CMK (cell line): ENCODE data around the gene ASIC3.

Experiments
- DNase-seq: peaks from one replicate; pipeline ENCODE4 v3.0.0-alpha.2; 2010; ENCODE audit warnings: low read depth

ASIC3 gene

DNA sequence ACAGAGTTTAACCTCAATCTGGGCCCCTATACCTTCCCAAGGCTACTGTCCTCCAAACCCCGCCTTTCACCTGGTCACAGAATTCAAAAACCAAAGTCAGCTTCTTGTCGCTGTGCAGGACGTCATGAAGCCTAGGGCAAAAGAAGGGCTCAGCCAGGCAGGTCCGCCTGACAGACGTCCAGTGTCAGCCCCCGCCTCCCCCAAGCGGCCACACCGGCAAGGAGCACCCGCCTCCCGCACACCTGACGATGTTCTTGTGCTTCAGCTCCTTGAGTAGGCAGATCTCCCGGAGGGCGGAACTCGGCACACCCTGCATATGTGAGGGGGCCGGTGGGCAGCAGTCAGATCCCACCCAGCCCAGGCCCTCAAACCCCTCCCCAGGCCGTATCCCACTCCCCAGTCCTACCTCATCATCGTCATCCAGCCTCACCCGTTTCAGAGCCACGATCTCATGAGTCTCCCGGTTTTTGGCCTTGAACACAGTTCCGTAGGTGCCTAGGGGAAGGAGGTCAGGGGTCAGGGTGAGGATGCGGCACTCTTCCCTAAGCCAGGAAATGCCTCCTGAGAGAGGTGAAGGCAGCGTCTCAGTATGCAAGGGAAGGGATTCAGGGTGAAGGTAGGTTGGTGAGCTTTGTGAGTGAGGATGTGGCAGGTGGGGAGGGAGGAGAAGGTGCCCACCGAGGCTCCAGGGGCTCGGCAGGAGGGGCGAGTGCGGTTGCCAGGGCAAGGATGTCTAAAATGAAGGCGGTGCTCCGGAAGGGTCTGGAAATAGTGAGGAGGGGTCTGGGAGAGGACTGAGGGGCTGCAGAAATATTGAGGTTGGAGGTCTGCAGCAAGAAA is 8.6 kb downstream of the ASIC3 start:
- no peak for DNase-seq

DNA sequence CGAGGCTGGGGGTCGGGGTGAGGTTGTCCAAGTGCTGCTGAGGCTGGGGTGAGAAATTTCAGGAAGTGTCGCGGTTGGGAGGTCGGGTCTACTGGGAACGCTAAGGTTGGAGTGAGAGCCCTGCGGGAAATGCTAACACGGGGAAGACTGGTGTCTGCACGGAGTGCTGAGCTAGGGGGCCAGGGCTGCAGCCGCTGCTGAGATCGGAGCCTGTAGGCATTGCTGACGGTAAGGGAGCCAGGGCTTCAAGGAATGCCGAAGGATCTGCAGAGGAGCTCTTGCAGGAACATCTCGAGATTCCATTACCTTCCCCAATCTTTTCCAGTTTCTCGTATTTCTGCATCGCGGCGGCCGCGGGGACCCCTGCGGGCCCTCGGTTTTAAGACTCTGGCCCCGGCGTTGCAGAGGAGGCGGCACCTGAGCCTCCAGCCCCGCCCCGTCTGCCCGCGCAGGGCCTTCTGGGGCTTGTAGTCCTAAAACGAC is 9.2 kb downstream of the ASIC3 start, which contains the start of gene CDK5:
CDK5 (minus strand) TSS at position 392 of the 483 bp plus-strand sequence; CDS start at position 343, 49 bp downstream.
- DNase-seq = no peak

DNA sequence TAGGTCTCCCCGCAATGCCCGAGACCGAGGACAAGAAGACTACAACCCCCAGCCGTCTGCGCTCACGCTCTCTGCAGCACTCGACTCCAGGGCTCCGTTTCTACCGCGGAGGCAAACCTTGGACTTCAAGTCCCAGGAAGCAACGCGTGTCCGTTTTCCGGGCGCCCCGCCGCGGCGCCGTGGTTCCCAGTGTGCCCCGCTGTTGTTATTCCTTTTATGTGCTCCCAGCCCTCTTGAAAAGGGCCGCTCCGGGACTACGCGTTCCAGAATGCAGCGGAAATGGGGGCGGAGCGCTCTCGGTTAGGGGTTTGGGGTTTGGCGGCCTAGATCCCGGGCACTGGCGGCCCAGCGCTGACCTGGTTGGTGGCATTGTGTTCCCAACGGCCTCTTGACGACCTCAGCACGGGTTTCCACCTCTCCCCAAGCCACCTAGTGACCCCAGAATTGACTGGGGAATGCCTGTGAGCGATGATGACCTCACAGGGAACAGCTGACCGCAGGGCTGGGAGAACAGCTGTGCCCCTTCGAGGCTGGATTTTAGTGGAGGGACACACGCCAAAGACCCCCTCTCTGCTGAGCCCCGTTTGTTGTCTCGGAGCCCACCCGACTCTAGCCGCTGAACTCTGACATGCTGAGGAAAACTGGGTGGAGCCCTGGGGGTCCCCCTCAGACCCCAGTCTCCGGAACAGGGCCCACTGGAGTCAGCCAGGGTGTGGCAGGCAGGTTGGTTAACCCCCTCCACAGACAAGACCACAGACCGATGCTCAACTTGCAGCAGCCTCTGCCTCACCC is 9.9 kb downstream of the ASIC3 start:
- peak; percentile 98 for DNase-seq

DNA sequence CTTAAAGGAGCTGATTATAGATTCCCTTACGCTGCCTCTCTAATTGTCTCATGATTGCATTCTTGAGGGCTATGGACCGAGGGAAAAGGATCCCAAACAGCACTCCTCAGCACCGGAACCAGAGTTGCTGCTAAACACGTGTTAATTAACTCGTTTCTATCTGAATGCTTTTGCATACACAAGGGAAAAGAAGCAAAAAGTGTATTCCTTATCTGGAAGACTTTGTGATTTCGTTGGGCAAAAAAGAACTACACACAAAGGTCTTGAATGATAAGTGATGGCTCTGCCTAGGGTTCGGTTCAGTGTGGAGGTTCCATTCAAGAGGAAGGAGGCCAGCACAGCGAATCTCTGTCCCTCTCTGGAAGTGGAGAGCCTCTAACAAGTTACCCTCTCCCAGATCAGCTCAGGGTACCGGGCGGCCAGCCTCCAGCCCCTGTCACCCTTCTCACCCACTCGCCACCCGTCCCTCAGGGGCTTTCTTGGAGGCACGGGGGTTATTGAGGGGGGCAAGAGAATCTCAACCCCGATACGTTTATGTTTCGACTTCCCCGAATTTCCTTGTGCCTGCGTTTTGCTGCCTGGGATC is 10.5 kb downstream of the ASIC3 start:
- no peak for DNase-seq

DNA sequence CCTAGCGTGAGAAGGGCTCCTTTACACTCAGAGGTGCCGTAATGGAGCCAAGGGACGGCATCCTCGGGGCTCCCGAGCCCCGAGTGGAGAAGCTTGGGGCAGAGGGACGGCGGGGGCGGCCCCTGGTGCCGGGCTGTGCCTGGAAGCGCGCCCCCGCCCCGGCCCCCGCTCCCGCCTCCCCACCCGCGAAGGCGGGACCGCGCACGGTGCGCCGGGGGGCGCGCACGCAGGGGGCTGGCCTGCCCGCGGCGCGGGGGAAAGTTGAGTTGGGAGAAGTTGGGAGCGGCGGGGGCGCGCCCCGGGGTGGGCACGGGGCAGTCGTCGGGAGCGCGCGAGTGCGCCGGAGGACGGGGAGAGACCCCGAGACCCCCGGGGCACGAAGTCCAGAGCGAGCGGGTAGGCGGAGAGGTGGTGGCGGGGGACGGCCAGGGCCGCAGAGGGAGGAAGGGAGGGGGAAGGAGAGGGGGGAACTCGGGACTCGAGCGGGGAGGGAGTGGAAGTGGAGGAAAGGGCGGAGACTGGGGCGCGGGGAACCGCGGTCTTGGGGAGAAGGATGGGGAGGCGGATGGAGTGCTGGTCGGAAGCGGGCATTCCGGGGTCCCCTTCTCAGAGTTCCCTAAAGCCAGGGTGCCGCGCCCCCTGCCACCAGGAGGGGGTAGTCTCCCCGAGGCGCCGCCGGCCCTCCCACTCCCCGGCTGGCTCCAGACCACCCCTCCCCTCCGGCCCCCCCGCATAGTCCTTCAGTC is 11.2 kb downstream of the ASIC3 start, which contains the start of gene SLC4A2:
SLC4A2 (plus strand) TSS at position 223 of the 746 bp plus-strand sequence. CDS start 2,399 bp downstream, outside the sequence.
- no peak for DNase-seq

DNA sequence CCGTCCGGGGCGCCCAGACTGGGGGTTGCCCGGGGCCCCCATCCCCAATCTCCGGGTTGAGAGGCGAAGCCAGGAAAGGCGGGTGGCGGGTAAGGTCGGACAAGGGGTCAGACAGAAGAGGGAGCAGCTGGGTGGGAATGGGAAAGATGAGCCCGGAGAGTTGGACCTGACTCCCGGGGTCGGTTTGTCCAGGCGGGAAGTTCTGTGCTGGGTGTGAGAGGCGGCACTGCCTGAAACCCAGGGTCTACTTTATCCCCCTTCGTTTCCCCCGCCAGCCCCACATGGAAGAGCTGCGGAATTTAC is 11.7 kb downstream of the ASIC3 start:
- DNase-seq = no peak

DNA sequence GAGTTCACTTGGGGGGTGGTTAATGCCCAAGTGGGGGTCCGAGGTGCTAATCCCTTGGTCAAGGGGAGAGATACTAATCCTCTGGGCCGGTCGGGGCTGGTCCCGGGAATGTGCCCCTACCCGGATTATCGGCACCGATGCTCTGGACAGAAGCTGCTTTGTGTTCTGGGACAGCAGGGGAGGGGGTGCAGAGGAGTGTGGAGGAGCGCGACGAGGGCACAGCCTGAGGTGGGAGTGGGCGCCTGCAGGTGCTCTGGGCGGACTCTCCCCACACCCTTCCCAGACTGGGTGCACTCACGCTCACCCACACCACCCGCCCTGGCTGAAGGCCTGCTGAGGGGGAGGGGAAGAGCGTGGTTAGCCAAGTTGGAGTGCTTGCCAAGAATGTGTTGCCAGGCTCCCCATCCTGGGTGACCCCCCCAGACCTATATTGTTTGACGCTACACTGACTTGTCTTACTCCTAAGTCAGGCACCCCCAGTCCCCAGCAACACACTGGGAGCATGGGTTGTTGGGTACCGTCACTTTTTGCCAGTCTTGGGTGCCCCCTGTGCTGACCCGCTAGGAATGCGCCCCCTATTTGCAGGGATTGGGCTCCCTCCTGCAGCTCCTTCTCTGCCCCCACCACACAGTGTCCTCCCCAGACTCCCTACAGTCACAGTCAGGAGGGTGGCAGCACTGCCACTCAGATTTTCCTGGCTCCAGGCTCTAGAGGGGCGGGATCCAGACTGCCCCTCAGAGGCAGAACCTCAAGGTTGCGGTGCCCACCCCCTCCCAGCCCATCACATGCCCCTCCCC is 12.3 kb downstream of the ASIC3 start:
- DNase-seq = no peak

DNA sequence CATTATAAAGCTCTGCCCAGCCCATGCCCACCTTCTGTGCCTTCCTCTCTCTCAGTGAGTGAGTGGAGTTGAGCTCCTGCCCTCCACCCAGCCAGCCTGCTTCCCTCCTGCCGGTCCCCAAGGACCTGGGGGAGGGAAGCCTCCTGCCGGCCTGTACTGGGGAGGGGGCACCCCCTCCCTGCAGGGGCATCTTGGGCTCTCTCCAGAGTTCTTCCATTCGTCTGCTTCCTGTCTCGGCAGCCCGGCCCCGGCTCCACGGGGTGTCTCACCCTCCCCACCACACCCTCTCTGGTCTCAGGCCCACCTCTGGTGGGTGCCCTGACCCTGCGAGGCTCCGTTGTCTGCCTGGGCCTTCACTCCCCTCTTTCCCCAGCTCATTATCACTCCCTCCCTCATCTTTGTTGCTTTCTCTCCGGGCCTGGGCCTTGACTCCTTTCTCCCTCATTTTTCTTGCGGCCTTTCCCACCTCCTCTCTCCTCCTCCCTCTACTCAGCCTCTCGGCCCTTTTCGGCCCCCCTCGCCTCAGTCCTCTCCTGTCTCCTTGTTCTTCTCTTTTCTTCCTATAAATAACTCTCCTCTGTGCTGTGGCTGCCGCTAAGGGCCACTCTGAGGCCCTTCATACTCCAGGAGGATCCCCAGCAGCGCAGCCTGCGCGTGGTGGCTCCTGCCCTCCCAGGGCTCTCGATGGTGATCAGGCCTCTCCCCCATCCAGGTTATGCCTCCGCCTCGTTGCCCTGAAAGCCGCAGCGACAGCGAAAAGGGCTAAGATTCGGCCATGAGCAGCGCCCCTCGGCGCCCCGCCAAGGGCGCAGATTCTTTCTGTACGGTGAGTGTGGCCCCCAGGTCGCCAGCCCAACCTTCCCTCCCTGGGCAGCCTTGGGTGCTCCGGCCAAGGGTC is 13.1 kb downstream of the ASIC3 start:
- DNase-seq = no peak

DNA sequence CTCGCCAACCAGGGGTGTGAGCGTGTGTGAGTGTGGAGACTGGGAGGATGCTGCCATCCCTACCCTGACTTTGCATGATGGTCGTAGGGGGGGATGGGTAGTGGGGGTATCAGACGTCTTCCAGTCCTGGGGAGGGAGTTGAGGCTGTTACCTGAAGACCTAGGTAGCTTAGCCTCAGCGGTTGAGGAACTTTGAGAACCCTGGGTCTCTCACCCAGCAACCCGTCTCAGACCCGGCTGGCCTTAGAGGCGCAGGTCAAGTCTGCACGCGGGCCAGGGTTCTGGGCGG is 13.7 kb downstream of the ASIC3 start:
- DNase-seq = no peak

DNA sequence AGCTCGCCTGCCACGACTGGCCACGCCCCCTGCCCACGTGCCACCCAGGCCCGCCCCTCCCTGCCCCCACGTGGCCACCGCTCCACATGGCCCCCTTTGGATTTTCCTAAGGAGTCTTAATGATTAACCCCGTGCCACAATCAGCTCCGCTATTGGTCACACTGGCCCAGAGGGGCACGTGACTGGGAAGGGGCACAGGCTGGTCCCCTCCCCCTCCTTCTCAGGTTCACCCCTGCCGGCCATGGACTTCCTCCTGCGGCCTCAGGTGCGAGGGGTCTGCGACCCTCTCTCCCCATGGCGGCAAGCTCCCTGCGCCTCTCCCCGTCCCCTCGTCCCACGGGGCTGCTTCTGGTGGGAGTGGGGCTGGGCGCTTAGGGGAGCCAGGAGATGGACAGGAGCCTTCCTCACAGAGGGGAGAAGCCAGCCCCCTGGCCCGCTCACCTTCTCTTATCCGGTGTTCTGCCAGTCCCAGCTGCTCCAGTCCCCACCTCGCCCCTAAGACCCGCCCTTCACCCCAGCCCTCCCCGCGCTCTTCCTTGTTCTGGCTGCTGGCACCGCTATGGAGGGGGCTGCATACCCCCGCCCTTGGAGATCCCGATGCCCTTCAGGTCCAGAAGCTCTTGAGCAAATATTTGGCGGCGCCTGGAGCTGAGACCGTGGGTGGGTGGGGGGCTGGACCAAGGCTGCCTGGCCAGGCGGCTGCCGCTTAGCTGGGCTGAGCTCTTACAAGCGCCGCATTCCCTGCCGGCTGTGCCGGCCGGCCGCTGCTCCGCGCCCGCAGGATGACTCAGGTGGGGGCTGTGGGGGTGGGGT is 14.3 kb downstream of the ASIC3 start:
- no peak for DNase-seq

DNA sequence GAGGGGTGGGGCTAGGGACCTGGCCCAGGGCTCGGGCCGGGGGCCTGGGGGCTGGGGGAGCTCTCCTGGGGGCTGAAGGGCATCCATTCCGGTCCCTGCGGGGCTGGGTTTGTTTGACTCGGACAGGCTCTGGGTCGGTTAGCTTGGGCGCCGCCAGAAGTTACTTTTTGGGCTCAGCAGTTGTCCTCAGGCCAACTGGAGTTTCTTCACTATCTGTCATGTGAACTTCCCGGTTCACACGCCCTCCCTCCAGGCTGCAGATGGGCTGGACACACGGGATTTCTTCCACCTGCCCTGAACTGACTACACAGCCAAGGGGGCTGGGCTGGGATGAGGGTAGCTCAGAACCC is 14.9 kb downstream of the ASIC3 start:
- DNase-seq = no peak

DNA sequence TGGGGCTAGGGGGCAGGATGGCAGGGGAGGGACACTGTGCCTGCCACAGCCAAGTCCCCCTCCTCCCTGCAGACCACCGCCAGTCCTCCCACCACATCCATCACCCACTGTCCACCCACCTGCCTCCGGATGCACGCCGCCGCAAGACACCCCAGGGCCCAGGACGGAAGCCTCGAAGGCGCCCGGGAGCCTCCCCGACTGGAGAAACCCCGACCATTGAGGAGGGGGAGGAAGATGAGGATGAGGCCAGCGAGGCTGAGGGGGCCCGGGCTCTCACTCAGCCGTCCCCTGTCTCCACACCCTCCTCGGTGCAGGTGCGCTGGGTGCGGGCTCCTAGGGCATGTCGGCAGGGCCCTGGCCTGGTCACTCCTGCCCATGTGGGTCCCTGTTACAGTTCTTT is 16.1 kb downstream of the ASIC3 start:
- no peak for DNase-seq

DNA sequence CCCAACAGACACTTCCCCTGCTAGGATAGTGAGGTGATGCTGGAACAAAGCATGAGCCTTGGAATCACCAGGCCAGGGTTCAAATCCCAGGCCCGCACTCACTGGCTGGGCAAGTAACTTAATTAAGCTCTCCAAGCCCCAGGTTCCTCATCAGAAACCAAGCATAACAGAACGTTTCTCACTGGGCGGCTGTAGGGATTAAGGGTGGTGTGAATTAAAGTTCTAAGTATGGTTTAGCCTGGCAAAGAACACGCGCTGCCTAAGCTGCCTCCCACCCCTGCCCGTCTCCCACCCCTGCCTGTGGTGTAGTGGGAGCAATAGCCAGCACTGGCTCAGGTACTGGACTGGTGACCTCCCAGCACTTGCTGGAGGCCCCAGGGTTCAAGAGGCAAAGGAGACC is 16.7 kb downstream of the ASIC3 start:
- DNase-seq = no peak

DNA sequence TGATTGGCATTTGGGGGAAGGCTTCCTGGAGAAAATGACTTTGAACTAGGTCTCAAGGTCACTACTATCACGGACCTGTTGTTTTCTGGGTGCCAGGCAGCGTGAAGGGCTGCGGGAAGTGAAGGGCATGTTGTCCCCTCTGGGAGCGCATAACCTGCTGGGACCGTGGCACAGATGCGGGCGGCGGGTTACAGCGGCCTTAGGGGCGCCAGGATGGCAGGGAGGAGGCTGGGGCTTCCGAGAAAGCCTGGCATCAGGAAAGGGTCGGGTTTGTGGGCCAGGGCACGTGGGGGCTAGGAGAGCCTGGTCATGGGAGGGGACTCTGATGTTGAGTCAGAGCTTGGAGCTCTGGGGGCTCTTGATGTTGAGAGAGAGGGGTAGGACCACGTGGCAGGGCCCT is 17.2 kb downstream of the ASIC3 start:
- no peak for DNase-seq

DNA sequence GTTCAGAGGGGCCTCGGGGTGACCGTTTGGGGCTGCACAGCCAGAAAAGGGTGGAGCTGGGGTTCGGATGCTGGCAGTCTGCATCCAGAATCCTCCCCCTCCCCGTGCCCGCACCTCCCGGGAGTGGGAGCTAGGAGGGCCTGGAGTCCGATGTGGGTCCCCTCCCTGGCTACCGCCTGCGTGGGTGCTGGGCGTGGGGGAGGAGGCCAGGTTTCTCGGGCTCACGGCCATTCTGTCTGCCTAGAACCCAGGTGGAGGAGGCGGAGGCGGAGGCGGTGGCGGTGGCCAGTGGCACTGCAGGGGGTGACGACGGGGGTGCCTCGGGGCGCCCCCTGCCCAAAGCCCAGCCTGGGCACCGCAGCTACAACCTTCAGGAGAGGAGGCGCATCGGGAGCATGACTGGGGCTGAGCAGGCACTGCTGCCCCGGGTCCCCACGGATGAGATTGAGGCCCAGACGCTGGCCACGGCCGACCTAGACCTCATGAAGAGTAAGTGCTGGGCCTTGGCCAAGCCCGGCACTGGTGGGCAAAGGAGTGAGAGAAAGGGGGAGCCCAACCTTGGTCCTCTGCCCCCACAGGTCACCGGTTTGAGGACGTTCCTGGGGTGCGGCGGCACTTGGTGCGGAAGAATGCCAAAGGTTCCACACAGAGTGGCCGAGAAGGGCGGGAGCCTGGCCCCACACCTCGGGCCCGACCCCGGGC is 18.1 kb downstream of the ASIC3 start:
- DNase-seq = no peak

DNA sequence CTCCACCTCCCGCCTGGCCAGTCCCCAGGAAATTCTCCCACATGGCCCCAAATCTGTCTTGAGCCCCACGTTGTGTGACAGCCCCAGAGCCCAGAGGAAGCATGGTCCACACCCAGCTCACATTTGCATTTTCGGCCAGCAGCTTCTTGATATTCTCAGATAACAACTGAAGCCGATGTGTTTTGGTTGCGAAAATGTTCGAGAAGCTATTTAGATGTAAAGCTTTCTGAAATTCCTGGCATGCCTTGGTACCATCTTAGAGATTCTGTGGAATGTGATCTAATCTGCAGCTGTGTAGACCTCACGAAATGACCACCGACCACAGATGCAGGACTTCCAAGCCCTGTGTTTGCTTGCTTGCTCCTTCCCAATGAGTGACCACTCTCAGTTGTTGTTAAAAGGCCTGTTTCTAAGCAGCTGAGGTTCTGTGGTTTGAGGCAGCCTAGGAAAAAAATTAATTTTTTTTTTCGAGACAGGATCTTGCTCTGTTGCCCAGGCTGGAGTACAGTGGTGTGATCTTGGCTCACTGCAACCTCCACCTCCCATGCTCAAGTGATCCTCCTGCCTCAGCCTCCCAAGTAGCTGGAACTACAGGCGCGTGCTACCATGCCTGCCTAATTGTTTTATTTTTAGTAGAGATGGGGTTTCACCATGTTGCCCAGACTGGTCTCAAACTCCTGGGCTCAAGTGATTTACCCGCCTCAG is 19.9 kb downstream of the ASIC3 start:
- DNase-seq = no peak

DNA sequence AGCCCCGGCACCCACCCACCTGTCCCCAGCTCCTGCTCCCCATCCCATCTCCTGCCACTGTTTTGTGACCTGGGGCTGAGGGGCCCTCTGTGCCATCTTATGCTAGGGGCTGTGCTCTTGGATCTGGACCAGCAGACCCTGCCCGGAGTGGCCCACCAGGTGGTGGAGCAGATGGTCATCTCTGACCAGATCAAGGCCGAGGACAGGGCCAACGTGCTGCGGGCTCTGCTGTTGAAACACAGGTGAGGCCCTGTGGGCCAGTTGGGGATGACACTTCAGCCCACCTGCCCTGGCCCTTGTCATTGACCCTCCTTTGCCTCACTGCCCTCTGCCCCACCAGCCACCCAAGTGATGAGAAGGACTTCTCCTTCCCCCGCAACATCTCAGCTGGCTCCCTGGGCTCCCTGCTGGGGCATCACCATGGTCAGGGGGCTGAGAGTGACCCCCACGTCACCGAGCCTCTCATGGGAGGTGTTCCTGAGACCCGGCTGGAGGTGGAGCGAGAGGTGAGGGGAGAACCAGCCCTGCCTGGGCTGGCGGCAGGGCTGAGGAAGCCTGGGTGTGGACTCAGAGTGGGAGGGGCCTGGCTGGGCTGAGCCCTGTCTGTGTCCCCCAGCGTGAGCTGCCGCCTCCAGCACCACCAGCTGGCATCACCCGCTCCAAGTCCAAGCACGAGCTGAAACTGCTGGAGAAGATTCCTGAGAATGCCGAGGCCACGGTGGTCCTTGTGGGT is 21.7 kb downstream of the ASIC3 start:
- DNase-seq = no peak

DNA sequence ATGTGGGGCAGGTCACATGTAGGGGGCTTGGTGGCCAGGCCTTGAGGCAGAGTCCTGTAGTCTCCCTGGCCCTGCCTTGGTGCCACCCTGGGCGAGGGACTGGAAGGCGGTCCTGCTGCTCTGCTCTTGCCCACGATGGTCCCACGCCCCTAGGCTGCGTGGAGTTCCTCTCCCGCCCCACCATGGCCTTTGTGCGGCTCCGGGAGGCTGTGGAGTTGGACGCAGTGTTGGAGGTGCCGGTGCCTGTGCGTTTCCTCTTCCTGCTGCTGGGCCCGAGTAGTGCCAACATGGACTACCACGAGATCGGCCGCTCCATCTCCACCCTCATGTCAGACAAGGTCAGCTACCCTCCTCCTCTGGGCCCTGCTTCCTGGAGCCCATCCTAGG is 22.2 kb downstream of the ASIC3 start:
- no peak for DNase-seq
